Epidermal melanocyte (primary cell): ENCODE data around the gene ASAP2.
A peak's percentile ranks its signal among the peaks of the same experiment; 100 is the strongest.

Source experiments
- DNase-seq: peaks from one replicate; pipeline ENCODE4 v3.0.0; 2011; ENCODE audit warnings: low spot score; ENCODE audit not compliant: insufficient read length

The ASAP2 gene

DNA sequence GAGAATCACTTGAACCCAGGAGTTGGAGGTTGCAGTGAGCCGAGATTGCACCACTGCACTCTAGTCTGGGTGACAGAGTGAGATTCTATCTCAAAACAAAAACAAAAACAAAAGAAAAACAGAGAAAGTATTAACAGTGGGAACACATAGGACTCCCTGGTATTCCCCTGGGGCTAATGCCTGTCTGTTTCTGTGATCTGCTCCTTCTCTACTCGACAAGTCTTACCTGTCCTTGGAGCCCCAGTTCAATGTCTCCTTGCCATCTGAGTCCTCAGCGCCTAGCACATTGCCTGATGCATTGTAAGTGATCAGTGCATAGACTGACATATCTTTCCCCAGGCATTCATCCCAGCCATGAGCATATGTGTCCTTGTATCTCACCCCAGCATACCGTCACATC lies 85.8 kb downstream of the ASAP2 start:
- DNase-seq = no peak

DNA sequence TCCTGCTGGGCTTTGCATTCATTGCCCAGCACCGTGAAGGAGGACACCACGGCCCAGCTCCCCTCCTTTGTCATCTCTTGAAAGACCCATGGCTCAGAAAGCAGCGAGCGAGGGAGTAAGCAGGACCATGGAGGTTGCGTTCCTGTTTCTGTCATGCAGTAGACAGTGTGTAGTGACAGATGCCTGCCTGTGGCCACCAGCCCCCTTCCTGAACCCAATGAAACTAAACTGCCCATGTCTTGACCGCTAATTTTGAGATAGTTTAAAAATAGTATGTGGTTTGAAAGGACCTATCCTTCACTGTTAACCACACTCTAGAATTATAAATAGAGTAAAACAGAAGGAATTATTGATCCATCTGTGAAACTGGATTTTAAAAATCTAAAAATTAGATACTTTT lies 88.2 kb downstream of the ASAP2 start:
- no peak for DNase-seq

DNA sequence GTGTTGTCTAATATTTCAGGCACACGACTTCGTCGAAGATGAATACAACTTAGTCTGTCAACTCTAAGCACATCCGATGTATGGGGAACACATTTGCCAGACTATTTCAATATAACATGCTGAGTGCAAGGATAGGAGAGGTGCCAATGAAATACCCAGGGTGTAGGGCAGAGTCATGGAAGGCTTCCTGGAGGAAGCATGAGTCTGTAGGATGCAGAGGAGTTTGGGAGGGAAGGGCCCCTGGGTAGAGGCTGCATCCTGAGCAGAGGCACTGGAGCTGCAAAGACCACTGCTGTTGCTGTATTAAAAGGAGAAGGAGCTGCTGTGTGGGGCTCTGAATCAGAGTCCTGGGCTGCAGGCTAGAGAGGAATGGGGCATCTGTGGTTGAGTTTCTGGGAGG lies 89.9 kb downstream of the ASAP2 start:
- DNase-seq = no peak

DNA sequence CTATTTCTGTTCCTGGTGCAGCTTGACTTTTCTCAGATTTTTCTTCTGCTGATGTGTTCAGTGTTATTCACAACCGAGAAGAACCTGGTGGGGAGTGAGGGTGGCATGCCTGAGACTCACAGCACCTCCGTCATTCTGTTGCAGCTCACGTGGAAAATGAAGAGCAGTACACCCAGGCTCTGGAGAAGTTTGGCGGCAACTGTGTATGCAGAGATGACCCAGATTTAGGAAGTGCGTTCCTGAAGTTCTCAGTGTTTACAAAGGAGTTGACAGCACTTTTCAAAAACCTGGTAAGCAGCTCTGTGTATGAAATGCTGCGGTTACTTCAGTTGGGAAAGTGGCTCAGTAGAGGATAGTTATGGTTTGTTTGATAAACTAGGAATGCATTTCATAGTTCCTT lies 90.5 kb downstream of the ASAP2 start:
- DNase-seq = no peak

DNA sequence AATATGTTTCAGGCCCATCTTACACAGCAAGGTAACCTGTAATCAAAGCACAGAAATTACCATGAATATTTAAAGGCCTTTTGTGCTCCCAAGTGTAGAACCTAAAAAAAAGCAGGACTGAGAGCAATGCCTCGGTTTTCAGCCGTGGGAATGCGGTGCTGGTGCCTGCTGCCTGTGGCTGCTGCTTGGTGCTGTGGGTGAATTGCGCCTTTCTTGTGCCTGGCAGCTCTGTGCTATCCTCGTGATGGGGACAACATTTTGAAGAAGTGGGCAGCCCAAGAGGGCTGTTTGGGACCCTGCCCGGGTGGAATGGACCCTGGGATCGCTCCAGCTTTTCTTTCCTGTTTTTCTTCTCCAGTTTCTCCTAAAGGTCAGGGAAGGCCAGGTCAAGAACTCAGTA lies 91.2 kb downstream of the ASAP2 start:
- no peak for DNase-seq

DNA sequence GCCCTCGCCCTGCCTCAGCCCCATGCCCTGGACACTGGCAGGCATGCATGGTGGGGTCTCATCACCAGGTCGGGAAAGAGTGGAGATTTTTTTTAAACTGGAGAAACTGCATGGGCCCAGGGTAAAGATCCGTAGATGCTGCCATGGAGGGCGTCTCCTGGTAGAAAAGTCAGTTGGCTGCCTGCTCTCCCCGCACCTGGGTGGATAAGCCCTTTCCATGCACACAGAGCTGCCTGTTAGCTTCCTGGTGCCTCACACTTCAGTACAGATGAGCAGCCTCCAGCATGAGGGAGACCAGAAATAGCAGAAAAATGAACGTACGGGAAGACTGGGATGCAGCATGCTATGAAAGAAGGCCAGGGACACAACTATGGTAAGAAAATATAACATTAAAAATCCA lies 92.0 kb downstream of the ASAP2 start:
- no peak for DNase-seq

DNA sequence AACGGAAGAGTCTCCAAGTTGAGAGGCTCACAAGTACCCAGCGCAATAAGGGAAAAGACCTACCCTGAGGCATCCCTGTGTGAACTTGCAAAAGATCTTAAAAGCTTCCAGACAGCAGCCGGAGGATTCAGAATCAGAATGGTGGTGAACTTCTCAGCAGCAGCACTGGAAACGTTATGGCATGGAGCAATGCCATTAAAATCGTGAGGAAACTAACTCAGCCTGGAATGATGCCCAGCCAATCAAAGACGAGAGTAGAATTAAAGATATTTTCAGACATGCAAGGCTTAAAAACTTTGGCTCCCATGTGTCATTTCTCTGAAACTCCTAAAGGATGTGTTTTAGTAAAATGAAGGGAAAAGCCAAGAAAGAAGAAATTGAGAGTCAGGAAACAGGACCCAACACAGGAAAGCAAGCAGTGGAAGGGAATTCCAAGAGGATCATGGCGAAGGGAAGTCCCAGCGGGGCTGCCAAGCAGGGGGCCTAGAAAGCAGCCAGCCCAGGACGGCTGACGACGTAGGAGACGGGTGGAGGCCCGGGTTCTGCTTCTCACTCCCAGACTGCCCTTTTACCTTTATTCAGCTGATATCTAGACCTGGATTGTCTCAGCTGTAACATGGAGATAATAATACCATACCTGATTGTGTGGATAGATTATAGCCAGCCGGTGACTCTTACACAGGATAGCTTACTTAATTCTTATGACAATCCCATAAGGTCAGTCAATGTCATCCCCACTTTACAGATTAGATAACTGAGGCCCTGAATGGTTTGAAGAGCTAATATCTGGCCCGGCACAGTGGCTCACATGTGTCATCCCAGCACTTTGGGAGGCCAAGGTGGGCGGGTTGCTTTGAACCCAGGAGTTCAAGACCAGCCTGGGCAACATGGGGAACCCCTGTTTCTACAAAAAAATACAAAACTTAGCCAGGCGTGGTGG lies 92.8 kb downstream of the ASAP2 start:
- no peak for DNase-seq

DNA sequence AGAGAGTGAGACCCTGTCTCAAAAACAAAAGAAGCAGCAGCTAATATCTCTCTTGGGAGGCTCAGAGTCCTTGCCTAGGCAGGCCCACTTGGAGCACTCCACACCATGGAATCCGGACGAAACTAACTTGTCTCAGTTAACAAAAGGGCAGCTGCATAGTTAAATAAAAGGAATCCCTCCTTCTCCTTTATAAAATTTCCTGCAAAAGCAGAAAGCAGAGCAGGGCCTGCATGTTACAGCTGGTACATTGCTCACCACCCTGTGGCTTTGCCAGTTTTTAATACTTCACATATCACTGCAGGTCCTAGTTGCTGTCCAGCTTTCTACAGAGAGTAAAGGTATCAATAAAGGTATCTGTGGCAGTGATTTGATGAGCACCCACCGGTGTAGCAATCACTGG lies 93.6 kb downstream of the ASAP2 start:
- no peak for DNase-seq

DNA sequence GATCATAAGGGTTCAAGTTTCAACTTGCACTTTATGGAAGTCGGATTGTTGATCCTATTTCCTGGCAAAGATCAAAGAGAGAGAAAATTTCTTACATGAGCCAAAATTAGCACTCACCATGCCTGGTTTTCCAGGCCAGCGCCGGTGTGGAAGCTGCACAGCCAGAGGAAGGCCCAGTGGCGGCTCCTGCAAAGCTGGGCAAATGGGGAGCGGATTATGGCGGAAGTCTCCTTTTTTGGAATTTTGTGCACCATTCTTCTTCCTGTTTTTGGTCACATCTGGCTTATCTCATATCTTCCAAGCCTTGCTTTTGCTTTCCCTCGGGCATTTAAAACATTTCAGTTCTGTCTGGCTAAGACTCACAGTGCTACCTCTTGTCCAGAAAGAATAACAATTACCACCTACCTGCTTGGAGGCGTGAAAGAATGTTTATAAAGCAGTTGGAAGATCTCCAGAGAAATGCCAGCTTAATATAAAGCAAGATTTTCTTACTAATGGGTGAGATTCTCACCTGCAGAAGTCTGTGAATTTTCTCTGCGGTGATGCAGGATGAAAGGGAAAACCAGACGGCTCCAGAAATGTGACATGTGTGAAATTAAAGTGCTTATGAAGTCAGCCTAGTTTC lies 94.3 kb downstream of the ASAP2 start:
- DNase-seq = no peak

DNA sequence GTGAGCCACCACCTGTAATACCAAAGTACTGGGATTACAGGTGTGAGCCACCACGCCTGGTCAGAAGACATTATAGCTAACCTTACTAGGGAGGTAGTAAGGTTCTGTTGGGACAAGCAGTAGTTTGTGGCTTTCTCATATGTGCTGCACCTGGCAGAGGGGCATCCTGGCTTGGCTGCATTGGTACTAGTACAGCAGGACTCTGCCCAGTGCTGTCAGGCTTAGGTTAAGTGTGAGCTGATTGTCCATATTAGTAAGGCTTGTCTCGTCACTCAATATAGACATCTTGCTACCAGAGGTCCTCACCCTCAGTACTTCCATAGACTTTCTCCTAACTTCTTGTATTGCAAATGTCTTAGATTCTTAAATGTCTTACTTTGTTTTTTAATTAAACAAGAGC lies 96.1 kb downstream of the ASAP2 start:
- no peak for DNase-seq

DNA sequence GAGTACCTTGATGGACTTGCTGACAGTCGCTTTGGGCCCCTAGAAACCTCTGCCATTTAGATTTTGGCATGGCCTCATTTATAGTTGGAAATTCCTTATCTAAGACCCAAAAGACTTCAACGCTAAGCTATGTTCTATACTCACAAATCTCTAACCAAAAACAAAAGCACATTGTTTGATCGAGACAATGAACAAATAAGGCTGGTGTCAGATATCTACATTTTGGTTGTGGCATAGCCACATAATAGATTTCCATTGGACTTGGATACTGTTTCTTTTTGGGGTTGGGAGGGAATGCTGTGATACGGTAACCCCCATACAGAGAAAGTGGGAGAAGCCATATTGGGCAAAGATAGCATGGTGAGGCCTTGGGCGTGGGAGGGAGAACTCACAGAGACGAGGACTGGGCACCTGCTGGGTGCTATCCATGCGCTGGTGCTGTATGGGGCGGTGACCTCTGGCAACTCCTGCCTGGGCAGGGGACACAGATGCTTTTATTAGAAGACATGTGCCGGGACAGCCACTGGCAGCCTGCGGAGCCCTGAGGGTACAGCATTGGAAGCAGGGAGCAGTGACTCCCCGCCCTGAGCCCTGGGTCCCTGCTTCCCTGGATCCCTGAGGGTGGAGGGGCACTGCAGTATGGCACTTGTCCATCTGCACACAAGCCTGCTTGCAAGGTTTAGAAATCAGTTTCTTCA lies 97.1 kb downstream of the ASAP2 start:
- DNase-seq = no peak

DNA sequence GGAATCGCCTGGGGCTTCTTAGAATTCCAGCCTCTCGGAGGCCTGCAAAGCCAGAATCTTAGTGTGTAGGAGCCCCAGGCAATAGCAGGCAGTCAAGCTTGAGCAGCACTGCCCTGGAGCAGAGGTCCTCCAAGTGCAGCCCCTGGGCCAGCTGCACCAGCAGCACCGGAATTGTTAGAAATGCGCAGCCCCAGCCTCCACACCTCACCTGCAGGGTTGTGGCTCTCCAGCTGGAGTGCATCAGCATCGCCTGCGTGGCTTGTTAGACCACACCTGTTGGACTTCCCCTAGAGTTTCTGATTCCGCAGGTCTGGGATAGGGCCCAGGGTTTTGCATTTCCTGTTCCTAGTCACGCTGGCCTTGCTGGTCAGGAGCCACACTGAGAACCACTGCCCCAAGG lies 100.3 kb downstream of the ASAP2 start:
- no peak for DNase-seq

DNA sequence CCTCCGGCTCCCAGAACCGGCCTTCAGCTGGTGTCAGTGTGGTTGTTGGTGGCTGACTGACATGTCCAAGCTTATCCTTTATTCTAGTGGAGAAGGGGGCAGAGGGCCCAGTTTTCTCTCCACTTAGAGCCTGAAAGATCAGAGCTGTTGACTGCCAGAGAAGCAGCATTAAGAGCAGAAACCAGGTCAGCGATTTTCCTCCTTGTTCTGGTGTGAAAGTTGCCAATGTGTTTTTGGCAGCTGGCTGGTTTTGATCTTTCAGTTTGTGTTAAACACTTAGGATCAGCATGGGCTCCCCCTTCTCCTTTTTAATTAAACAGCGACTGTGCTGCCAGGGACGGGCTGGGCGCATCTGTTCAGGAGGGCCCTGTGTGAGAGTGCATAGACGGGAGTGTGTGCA lies 100.9 kb downstream of the ASAP2 start:
- DNase-seq = no peak

DNA sequence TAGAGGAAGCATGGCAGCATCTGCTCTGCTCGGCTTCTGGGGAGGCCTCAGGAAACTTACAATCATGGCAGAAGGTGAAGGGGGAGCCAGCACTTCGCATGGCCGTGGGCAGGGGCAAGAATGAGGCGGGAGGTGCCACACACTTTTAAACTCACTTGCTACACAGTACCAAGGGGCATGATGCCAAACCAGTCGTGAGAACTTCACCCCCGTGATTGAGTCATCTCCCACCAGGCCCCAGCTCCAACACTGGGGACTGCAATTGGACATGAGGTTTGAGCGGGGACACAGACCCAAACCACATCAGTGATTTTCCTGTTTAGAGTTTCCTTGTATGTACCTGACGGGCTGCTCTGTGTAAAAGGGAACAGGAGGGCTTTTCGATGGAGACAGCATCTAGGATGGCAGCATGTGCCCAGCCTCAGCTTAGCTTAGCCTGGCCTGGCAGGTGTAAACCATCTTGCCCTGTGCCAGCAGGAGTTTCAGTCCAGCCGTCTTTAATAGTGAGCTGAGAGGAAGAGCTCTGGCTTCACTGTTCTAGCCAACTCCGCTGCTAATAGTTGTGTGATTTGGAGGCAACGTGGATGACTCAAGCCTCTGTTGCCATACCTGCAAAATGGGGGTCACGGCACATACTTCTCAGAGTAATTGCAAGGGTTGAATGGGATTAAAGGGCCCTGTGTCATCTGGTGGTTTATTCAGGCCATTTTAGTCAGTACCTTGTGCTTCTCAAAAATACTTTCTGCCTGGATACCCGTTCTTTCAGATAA lies 101.8 kb downstream of the ASAP2 start:
- DNase-seq = no peak

DNA sequence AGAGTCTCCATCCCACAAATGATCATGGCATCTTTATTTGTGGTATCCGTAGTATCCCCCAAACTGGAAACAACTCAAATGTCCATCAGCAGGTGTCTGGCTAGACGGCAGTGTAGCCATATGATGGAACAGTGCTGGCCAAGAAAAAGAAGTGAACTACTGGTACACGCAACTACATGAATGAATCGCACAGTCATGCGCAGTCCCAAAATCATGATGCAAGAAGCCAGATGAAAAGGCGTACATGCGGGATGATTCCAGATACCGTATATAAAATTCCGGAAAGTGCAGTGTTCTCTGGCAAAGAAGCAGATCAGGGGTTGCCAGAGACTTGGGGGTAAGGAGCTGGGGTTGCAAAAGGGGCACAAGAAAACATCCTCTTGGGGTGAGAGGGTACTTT lies 102.5 kb downstream of the ASAP2 start:
- DNase-seq = no peak

DNA sequence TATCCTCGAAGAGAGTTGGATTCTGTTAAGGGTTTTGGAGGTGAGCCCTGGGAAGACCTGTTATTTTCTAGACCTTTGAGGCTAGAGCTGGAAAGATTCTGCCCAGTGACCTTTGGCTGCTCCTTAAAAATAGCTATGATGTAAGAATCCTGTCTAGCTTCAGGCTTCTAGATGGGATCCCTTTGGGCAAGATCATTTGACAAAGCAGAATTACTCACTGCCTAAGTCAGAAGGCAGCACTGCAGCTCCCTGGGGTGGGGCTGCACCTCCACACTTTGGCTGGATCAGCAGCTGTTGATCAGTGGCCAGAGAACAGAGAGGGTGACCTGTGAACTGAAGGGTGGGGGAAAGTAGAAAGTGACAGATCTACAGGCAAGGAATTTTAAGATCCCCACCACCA lies 103.8 kb downstream of the ASAP2 start:
- DNase-seq = peak; percentile 67

DNA sequence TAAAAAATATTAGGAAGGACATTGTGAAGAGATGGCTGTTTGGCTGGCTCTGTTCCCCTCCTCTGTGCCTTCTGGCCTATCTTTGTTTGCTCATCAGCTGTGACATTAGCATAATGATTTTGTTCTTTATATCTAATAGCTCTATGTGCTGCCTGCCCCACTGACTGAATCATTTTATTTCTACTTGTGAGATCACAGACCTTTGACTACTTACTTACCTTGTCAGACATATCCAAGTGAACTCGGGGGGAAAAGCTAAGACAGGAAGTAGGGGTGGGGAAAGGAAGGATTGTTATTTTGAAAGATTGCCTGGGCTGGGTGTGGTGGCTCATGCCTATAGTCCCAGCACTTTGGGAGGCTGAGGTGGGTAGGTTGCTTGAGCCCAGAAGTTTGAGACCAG lies 104.2 kb downstream of the ASAP2 start:
- DNase-seq = no peak

DNA sequence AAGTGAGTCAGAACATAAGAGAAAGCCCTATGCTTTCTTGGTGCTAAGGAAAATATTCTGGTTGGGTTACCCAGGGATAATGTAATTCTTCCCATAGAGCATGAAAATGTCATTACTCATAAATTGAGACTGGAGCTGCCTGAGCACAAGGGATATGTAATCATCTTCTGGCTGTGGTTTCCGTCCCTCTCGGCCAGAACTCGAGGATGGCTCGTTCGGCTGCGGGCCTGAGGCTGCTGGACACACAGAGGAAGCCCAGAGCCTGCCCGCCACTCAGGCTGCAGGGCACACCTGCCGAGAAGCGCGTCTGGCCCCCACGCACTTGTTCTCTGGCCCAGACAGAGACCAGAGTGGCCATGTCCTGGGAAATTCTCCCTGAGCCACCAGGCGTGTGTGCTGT lies 104.9 kb downstream of the ASAP2 start:
- DNase-seq = peak; percentile 49

DNA sequence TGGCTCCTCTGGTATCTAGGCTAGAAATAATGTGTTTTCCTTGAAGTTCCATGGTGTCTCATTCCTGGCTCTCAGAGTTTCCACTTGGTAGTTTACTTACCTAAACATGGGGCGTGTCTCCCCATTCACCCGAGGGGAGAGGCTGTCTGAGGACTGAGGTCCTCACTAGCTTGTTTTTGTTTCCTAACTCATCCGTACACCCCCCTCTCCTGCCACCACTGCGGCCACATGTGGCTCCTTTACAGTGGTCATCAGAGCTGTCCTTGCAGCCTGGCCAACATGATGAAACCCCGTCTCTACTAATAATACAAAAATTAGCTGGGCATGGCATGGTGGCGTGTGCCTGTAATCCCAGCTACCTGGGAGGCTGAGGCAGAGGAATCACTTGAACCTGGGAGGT lies 106.0 kb downstream of the ASAP2 start:
- no peak for DNase-seq

DNA sequence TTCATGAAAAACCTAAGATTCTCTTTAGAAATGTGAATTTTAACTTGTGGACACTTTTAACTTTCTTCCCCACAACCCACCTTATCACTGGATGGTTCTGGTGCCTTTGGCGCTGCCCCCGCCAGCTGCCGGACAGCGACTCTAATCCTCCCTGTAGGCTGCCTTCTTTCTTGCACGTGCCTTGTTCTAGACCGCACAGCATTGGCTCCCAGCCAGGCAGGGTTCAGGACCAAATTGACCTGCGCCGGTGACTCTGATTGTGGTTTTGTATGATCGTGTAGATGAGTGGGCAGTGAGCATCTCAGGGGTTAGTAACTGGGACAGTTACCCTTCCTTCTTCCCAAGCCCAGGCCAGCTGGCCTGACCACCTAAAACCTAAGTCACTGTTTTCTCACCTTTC lies 106.8 kb downstream of the ASAP2 start:
- no peak for DNase-seq

DNA sequence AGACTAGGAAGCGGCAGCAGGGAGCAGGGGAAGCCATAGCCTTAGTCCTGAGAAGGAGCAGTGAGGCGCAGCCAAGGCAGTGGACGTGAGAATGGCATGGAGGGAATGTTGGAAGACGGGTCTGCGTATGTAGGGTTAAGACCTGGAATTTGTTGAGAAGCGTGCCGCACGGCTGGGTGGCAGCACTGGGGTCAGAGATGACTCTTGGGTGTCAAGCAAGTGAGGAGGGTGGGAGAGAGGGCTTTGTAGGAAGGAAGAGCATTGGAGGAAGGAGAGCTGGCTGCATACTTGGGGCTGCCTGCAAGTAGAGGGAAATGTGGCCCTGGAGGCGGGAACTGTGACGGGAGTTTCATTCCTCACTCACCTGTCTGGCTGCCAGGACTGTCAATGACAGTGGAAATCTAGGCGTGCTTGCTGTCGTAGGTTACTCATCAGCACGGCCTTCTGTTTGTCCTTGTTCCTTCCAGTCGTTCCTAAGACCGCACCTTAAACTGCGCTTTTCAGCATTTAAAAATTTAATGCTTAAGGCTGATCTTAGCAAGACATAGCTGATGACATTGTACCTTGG lies 108.8 kb downstream of the ASAP2 start:
- no peak for DNase-seq
